SK-N-SH treated with all-trans-retinoic acid at 6 μM for 48 hours (cell line): Measurements from ENCODE around the gene CMC2.

Source experiments
- ATAC-seq: fragments of 200-7000 bp; cut with Tn5 transposase; 3 replicates; pipeline ENCODE4 v1.9.1; 2020; ENCODE audit warnings: mild to moderate bottlenecking, moderate library complexity
- ARNTL ChIP-seq: fragments of 450-650 bp; formaldehyde crosslinking; IDR thresholded peaks from 2 replicates; pipeline ENCODE4 v1.5.0; 2020; ENCODE audit warnings: low read depth, mild to moderate bottlenecking, moderate library complexity, borderline replicate concordance
- BACH2 ChIP-seq: fragments of 250-450 bp; sonication (Bioruptor Pico); IDR thresholded peaks from 2 replicates; pipeline ENCODE4 v1.9.0; 2021; ENCODE audit warnings: mild to moderate bottlenecking, borderline replicate concordance
- CSDC2 ChIP-seq: fragments of 250-450 bp; sonication (Bioruptor Pico); IDR thresholded peaks from 2 replicates; pipeline ENCODE4 v1.5.0; 2020; ENCODE audit warnings: mild to moderate bottlenecking, moderate library complexity
- ESRRG ChIP-seq: fragments of 250-450 bp; sonication (Bioruptor Pico); IDR thresholded peaks from 2 replicates; pipeline ENCODE4 v1.6.1; 2021; ENCODE audit warnings: mild to moderate bottlenecking
- GLIS3 ChIP-seq: fragments of 250-450 bp; sonication (Bioruptor Pico); IDR thresholded peaks from 2 replicates; pipeline ENCODE4 v1.5.0; 2020; ENCODE audit warnings: mild to moderate bottlenecking, moderate library complexity
- ISL1 ChIP-seq: fragments of 250-450 bp; sonication (Bioruptor Pico); IDR thresholded peaks from 2 replicates; pipeline ENCODE4 v2.1.2; 2022; ENCODE audit warnings: mild to moderate bottlenecking, moderate library complexity
- OSR1 ChIP-seq: fragments of 250-450 bp; sonication (Bioruptor Pico); IDR thresholded peaks from 2 replicates; pipeline ENCODE4 v1.8.0; 2022; ENCODE audit warnings: moderate library complexity, mild to moderate bottlenecking, inconsistent platforms
- PPARA ChIP-seq: fragments of 250-450 bp; sonication (Bioruptor Pico); IDR thresholded peaks from 2 replicates; pipeline ENCODE4 v1.5.0; 2020; ENCODE audit warnings: mild to moderate bottlenecking, borderline replicate concordance
- RARB ChIP-seq: fragments of 250-450 bp; sonication (Bioruptor Pico); IDR thresholded peaks from 2 replicates; pipeline ENCODE4 v1.8.0; 2021; ENCODE audit warnings: mild to moderate bottlenecking, moderate library complexity
- SNAI2 ChIP-seq: fragments of 250-450 bp; sonication (Bioruptor Pico); IDR thresholded peaks from 2 replicates; pipeline ENCODE4 v1.5.0; 2020; ENCODE audit warnings: mild to moderate bottlenecking, moderate library complexity
- TCF4 ChIP-seq: fragments of 250-450 bp; sonication (Bioruptor Pico); IDR thresholded peaks from 2 replicates; pipeline ENCODE4 v1.8.0; 2021; ENCODE audit warnings: mild to moderate bottlenecking, moderate library complexity, borderline replicate concordance
- TOX ChIP-seq: fragments of 250-450 bp; sonication (Bioruptor Pico); IDR thresholded peaks from 2 replicates; pipeline ENCODE4 v1.8.0; 2021; ENCODE audit warnings: mild to moderate bottlenecking, moderate library complexity, borderline replicate concordance
- ZFP3 ChIP-seq: fragments of 250-450 bp; sonication (Bioruptor Pico); IDR thresholded peaks from 2 replicates; pipeline ENCODE4 v1.5.0; 2020; ENCODE audit warnings: mild to moderate bottlenecking, moderate library complexity
- ZFP30 ChIP-seq: fragments of 450-650 bp; formaldehyde crosslinking; IDR thresholded peaks from 2 replicates; pipeline ENCODE4 v1.5.0; 2022; ENCODE audit warnings: mild to moderate bottlenecking, moderate library complexity
- ZNF565 ChIP-seq: fragments of 450-650 bp; formaldehyde crosslinking; conservative IDR thresholded peaks from 2 replicates; pipeline ENCODE4 v1.5.0; 2020; ENCODE audit warnings: low read depth, mild to moderate bottlenecking, moderate library complexity
- ZNF70 ChIP-seq: fragments of 450-650 bp; formaldehyde crosslinking; IDR thresholded peaks from 2 replicates; pipeline ENCODE4 v1.5.0; 2020; ENCODE audit warnings: mild to moderate bottlenecking, moderate library complexity
- ZNF8 ChIP-seq: fragments of 450-650 bp; formaldehyde crosslinking; IDR thresholded peaks from 2 replicates; pipeline ENCODE4 v1.5.0; 2020; ENCODE audit warnings: mild to moderate bottlenecking, moderate library complexity
- TF ChIP-seq, protein P1 (sequence below): fragments of 250-450 bp; sonication (Bioruptor Pico); IDR thresholded peaks from 2 replicates; pipeline ENCODE4 v1.8.0; 2021; ENCODE audit warnings: low read depth, mild to moderate bottlenecking, moderate library complexity, borderline replicate concordance
- TF ChIP-seq, protein P2 (sequence below): fragments of 250-450 bp; sonication (Bioruptor Pico); IDR thresholded peaks from 2 replicates; pipeline ENCODE4 v1.8.0; 2020; ENCODE audit warnings: mild to moderate bottlenecking, moderate library complexity, borderline replicate concordance
- TF ChIP-seq, protein P3 (sequence below): fragments of 250-450 bp; sonication (Bioruptor Pico); IDR thresholded peaks from 2 replicates; pipeline ENCODE4 v1.5.1; 2021; ENCODE audit warnings: mild to moderate bottlenecking, moderate library complexity
- TF ChIP-seq, protein P4 (sequence below): fragments of 250-450 bp; sonication (Bioruptor Pico); IDR thresholded peaks from 2 replicates; pipeline ENCODE4 v1.5.0; 2020; ENCODE audit warnings: mild to moderate bottlenecking, moderate library complexity

CMC2 gene

DNA sequence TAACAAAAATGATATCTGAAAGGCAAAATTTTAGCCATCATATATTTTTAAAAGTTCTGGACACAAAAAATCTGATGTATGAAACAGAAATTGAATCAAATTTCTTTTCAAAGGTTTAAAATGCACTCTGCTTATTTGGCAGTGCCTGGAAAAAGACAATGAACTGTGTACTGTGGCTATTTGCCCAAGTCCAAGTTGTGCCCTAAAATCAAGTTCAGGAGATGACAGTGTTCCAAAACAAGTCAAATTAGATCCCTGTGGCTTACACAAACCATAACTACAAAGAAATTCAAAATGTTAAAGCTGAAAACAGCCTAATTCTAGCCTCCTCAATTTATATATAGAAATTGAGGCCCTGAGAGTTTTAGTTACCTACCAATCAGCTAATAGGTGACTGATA, 25.6 kb downstream of the CMC2 start:
- TF ChIP-seq, protein P1, sequence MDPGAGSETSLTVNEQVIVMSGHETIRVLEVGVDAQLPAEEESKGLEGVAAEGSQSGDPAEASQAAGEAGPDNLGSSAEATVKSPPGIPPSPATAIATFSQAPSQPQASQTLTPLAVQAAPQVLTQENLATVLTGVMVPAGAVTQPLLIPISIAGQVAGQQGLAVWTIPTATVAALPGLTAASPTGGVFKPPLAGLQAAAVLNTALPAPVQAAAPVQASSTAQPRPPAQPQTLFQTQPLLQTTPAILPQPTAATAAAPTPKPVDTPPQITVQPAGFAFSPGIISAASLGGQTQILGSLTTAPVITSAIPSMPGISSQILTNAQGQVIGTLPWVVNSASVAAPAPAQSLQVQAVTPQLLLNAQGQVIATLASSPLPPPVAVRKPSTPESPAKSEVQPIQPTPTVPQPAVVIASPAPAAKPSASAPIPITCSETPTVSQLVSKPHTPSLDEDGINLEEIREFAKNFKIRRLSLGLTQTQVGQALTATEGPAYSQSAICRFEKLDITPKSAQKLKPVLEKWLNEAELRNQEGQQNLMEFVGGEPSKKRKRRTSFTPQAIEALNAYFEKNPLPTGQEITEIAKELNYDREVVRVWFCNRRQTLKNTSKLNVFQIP (CRISPR knock-in tag) = no peak
- TF ChIP-seq, protein P2, sequence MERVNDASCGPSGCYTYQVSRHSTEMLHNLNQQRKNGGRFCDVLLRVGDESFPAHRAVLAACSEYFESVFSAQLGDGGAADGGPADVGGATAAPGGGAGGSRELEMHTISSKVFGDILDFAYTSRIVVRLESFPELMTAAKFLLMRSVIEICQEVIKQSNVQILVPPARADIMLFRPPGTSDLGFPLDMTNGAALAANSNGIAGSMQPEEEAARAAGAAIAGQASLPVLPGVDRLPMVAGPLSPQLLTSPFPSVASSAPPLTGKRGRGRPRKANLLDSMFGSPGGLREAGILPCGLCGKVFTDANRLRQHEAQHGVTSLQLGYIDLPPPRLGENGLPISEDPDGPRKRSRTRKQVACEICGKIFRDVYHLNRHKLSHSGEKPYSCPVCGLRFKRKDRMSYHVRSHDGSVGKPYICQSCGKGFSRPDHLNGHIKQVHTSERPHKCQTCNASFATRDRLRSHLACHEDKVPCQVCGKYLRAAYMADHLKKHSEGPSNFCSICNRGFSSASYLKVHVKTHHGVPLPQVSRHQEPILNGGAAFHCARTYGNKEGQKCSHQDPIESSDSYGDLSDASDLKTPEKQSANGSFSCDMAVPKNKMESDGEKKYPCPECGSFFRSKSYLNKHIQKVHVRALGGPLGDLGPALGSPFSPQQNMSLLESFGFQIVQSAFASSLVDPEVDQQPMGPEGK (CRISPR knock-in tag) = no peak
- TF ChIP-seq ZNF565 (CRISPR knock-in tag) (no peak), ZFP3 (CRISPR knock-in tag) (no peak), ZNF70 (CRISPR knock-in tag) (no peak), RARB (CRISPR knock-in tag) (no peak), ESRRG (CRISPR knock-in tag) (no peak), PPARA (CRISPR knock-in tag) (no peak), ISL1 (no peak), ARNTL (CRISPR knock-in tag) (no peak)
- TF ChIP-seq, protein P3, sequence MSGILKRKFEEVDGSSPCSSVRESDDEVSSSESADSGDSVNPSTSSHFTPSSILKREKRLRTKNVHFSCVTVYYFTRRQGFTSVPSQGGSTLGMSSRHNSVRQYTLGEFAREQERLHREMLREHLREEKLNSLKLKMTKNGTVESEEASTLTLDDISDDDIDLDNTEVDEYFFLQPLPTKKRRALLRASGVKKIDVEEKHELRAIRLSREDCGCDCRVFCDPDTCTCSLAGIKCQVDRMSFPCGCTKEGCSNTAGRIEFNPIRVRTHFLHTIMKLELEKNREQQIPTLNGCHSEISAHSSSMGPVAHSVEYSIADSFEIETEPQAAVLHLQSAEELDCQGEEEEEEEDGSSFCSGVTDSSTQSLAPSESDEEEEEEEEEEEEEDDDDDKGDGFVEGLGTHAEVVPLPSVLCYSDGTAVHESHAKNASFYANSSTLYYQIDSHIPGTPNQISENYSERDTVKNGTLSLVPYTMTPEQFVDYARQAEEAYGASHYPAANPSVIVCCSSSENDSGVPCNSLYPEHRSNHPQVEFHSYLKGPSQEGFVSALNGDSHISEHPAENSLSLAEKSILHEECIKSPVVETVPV (CRISPR knock-in tag) = no peak
- TF ChIP-seq, all 23 proteins: peak for 0
- no peak for ATAC-seq

DNA sequence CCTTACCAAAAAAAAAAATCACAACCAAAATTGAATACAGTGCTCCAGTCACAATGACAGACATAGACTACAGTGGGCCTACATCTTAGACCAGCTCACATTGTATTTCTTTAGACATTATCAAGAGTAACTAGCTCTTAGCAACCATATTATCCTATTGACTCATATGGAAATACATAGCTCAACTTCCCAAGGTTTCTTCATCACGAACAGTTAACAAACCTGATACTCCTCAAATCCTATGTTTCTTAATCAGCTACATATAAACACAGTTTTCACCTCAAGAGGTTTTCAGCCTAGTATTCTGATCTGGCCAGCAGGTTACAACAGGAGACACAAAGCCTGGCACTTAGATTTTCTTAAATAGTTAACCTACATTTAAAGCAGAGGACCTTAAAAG, 29.7 kb downstream of the CMC2 start:
- TF ChIP-seq TCF4 (CRISPR knock-in tag) = no peak
- no peak for TF ChIP-seq ZFP3 (CRISPR knock-in tag)
- TF ChIP-seq ZNF8 (CRISPR knock-in tag) = no peak
- no peak for TF ChIP-seq CSDC2 (CRISPR knock-in tag)
- no peak for ATAC-seq

DNA sequence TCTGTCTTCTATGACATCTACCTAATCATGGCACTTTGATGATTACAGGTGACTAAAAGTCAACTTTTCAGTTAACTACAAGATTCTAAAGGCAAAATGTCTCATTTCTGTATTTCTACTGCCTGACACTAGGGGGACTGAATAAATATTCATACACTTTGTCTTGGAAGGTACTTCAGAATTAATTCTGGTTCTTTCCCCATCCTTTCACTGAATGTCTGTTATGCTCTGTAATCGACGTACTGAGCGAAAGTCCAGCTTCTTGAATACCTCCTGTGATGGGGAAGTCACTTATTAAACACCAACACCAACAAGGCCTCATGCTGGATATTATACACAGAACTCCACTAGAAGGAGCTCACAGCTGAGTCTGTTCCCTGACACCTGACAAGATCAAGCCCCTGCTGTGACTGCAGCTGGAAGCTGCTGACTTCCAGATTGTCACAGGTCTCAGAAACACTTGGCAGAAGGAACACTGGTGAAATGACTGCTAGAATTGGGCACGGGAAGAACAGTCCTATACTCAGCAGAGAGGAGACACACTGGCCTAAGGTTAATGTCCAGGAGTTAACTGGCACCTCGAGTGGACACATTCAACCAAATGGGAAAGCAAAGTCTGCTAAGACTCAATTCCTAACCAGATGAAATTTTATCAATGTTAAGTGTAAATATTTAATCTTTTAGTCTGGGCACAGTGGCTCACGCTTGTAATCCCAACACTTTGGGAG, 31.9 kb downstream of the CMC2 start:
- ATAC-seq = peak; percentile 58; the same call in 2 of the 3 replicates
- TF ChIP-seq, protein P3 (CRISPR knock-in tag) = no peak
- no peak for TF ChIP-seq PPARA (CRISPR knock-in tag)
- TF ChIP-seq, protein P2 (CRISPR knock-in tag) = no peak
- TF ChIP-seq ZNF565 (CRISPR knock-in tag) = no peak
- TF ChIP-seq BACH2 (CRISPR knock-in tag) = no peak
- no peak for TF ChIP-seq ARNTL (CRISPR knock-in tag)

DNA sequence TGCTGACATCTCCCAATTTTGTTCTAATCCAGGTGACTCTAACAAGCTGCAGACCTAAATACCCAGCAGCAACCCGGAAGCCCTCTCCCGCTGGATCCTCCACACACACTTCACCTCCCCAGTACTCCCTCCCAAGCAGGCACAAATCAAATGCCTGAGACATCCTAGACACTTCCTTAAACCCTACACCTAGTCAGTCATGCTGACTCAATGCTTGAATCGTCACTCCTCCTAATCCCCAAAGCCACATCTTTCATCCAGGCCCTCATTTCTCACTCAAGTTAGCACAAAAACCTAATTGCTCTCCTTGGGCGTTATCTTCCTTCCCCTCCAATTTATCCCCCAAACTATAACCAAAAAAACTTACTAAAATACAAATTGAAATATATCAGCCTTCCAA, 32.7 kb downstream of the CMC2 start:
- ATAC-seq = no peak
- TF ChIP-seq ZNF8 (CRISPR knock-in tag) (no peak), ZNF565 (CRISPR knock-in tag) (no peak), TOX (CRISPR knock-in tag) (no peak), ZFP30 (CRISPR knock-in tag) (no peak), ESRRG (CRISPR knock-in tag) (no peak), OSR1 (no peak), GLIS3 (CRISPR knock-in tag) (no peak), BACH2 (CRISPR knock-in tag) (no peak), RARB (CRISPR knock-in tag) (no peak), ARNTL (CRISPR knock-in tag) (no peak), ZFP3 (CRISPR knock-in tag) (no peak), ZNF70 (CRISPR knock-in tag) (no peak), SNAI2 (CRISPR knock-in tag) (no peak)
- TF ChIP-seq, protein P1 (CRISPR knock-in tag) = no peak
- TF ChIP-seq, protein P4, sequence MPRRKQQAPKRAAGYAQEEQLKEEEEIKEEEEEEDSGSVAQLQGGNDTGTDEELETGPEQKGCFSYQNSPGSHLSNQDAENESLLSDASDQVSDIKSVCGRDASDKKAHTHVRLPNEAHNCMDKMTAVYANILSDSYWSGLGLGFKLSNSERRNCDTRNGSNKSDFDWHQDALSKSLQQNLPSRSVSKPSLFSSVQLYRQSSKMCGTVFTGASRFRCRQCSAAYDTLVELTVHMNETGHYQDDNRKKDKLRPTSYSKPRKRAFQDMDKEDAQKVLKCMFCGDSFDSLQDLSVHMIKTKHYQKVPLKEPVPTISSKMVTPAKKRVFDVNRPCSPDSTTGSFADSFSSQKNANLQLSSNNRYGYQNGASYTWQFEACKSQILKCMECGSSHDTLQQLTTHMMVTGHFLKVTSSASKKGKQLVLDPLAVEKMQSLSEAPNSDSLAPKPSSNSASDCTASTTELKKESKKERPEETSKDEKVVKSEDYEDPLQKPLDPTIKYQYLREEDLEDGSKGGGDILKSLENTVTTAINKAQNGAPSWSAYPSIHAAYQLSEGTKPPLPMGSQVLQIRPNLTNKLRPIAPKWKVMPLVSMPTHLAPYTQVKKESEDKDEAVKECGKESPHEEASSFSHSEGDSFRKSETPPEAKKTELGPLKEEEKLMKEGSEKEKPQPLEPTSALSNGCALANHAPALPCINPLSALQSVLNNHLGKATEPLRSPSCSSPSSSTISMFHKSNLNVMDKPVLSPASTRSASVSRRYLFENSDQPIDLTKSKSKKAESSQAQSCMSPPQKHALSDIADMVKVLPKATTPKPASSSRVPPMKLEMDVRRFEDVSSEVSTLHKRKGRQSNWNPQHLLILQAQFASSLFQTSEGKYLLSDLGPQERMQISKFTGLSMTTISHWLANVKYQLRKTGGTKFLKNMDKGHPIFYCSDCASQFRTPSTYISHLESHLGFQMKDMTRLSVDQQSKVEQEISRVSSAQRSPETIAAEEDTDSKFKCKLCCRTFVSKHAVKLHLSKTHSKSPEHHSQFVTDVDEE (CRISPR knock-in tag) = no peak
